Left lung (tissue), 14 donors: ENCODE results near the gene CLNK. TPM values are rescaled to one million over a fixed set of nuclear protein-coding genes. Genes with fewer than 3 reads are reported as not detected.

Experiments
- ATAC-seq: fragments of 200-7000 bp; cut with Tn5 transposase; one replicate; pipeline ENCODE4 v1.9.1; 2020; ENCODE audit warnings: moderate library complexity
- DNase-seq, 4 donors: peaks; one replicate each; pipeline ENCODE4 v3.0.0-alpha.2; 2013 to 2020
- H3K27ac ChIP-seq, 2 donors: fragments of 200-600 bp; sonication (generic) in 1 of 2; one replicate each; pipeline versions ENCODE4 v1.5.0 to v1.8.0; 2020 to 2021
- H3K27me3 ChIP-seq, 2 donors: fragments of 200-600 bp; sonication (generic) in 1 of 2; one replicate each; pipeline versions ENCODE4 v1.5.0 to v1.8.0; 2020 to 2021
- H3K36me3 ChIP-seq, 2 donors: fragments of 200-600 bp; sonication (generic) in 1 of 2; one replicate each; pipeline versions ENCODE4 v1.5.0 to v1.8.0; 2020 to 2021
- H3K4me1 ChIP-seq, 2 donors: fragments of 200-600 bp; one replicate each; pipeline ENCODE4 v1.8.0; 2021
- H3K4me3 ChIP-seq, 2 donors: fragments of 200-600 bp; sonication (generic) in 1 of 2; one replicate each; pipeline versions ENCODE4 v1.5.0 to v1.8.0; 2020 to 2021; ENCODE audit warnings: mild to moderate bottlenecking in 1 of 2
- H3K9me3 ChIP-seq, 2 donors: fragments of 200-600 bp; sonication (generic) in 1 of 2; one replicate each; pipeline versions ENCODE4 v1.5.0 to v1.8.0; 2020 to 2021
- CTCF ChIP-seq, 2 donors: fragments of 200-600 bp; sonication (generic) in 1 of 2; IDR thresholded peaks; one replicate each; pipeline versions ENCODE4 v1.5.0 to v1.8.0; 2021; ENCODE audit warnings: antibody characterized with exemption in 2 of 2
- intact Hi-C, 2 donors: fragments of 100-400 bp; cut with DNase I; formaldehyde crosslinking; loops; one replicate each; pipeline versions ENCODE4 v1.11.2 to v1.14.2; 2022
- long read RNA-seq, 12 donors: library from polyadenylated mRNA in 2 of 12; unstranded in 2 of 12; transcript quantifications; one replicate each; pipeline ENCODE4 v2.0.0 and lab custom pipeline, GENCODE V29; 2019 to 2026
- polyA plus RNA-seq, 6 donors: library from polyadenylated mRNA; unstranded; fragments of 120-200 nt; gene quantifications; one replicate each; pipeline ENCODE4 v1.2.1, GENCODE V29; 2013; ENCODE audit not compliant: insufficient read length in 6 of 6
- total RNA-seq, 2 donors: library from RNA; stranded (reverse); fragmentation: NEBNext Ultra II Directional; extraction: Animal tissue kit (Norgen Biotek cat#: 25700); gene quantifications; one replicate each; pipeline ENCODE4 v1.2.1, GENCODE V29; 2021
- donor health status: DM: no; HTN: yes; CAD: no.
- donor health status: DM: no; HTN: no; CAD: no.

The CLNK gene
- total RNA-seq, result under 1 TPM; 0.13 to 0.15 TPM
- under 1 TPM; 0.23 to 0.61 (median 0.40) TPM for polyA plus RNA-seq
- long read RNA-seq, donor 1, result 0 reads
- long read RNA-seq, donor 2, result 0 reads
- long read RNA-seq, donor 3, result 0 reads
- long read RNA-seq, donor 4, result 0 reads
- long read RNA-seq, donor 5, result 0 reads
- long read RNA-seq, donor 6, result 0 reads
- long read RNA-seq, donor 7, result 0 reads
- long read RNA-seq, donor 8, result 0 reads
- long read RNA-seq, donor 9, result 0 reads
- long read RNA-seq, donor 10, partial matches to known transcripts, result 1 of 2 reads
- long read RNA-seq, donor 10, other reads (novel, unspliced or antisense), result 1 of 2 reads
- long read RNA-seq, donor 11, result 0 reads
- long read RNA-seq, donor 12, result 0 reads

DNA sequence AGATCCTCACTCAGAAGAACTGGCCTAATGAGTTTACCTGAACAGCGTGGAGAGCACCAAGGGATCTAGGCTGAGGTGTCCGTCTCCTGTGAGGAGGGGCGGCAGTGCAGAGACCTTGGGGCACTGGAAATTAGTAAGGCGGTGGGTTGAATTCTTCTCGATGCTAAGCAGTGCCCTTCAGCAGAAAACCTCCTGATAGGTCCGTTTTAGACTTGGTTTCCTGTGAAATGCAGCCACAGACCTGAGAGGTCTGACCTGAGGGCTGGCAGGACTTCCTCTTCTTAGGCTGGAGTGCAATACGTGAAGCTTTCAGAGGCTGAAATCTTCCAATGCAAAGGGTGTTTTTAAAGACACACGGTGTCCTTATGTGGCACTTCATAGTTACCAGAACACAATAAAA, at the start of gene CLNK:
Gene CLNK, minus strand, starts transcription at position 138 of the 400 bp plus-strand sequence. CDS start 16,899 bp downstream, outside the sequence.
- ATAC-seq, result no peak
- TF ChIP-seq CTCF (IDR thresholded peaks at IDR 0.05), result no peak
- Histone ChIP-seq H3K36me3 (no peaks in the 10 kb centered on the region), H3K4me3 (no peak within 1 kb of the TSS), H3K9me3 (no peaks in the 10 kb centered on the region), H3K4me1 (no peaks in the 10 kb centered on the region), H3K27me3 (no peaks in the 10 kb centered on the region), H3K27ac (no peak within 1 kb of the TSS)
- intact Hi-C loops, result no loop called here
- no peak for DNase-seq

- intact Hi-C loops, result no loop called here
- Histone ChIP-seq H3K36me3 (no peaks in the 10 kb centered on the region), H3K27ac (no peak overlapping the region), H3K27me3 (no peaks in the 10 kb centered on the region), H3K4me3 (no peak overlapping the region), H3K4me1 (no peaks in the 10 kb centered on the region), H3K9me3 (no peaks in the 10 kb centered on the region)
- ATAC-seq (no peak), DNase-seq (no peak)
- no peak for TF ChIP-seq CTCF (IDR thresholded peaks at IDR 0.05)
These were observed 49.0 kb upstream of the CLNK start for GRCh38 chr4:10733481-10734062.

- no peak for TF ChIP-seq CTCF (IDR thresholded peaks at IDR 0.05)
- Histone ChIP-seq H3K4me3 (no peak overlapping the region), H3K4me1 (no peaks in the 10 kb centered on the region), H3K27ac (no peak overlapping the region), H3K9me3 (no peaks in the 10 kb centered on the region), H3K27me3 (no peaks in the 10 kb centered on the region), H3K36me3 (no peaks in the 10 kb centered on the region)
- DNase-seq (no peak), ATAC-seq (no peak)
- intact Hi-C loops, result no loop called here
These were observed 48.4 kb upstream of the CLNK start for GRCh38 chr4:10732914-10733415.

DNA sequence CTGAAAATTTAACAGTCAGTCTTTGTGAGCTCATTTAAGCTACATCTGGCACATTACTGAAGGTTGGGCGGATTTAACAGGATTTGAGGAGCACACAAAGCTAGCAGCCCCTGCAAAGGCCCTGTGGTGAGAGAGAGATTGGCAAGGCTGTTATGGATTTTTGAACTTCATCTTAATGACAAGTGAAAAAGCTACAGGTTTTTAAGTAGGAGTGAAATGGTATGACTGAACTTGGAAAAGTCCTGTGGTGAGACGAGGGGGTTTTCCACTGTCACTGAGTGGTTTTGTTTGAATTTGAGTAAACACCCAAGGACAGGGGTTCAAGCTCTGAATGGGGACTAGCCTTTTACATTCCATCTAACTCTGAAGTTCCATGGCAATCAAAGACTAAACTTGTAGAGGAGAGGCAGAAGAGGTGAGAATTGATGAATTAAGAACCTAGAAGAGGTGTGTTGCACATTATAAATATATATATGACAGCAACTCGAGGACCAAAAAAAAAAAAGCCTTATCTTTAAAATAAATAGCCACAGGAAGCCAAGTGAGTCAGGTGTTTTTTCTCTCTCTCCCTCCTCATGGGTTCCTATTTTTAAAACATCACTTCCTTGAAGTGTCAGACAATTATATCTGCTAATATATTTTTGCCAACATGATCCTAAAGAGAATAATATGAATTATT, 47.8 kb upstream of the CLNK start:
- H3K4me1 ChIP-seq, result no peaks in the 10 kb centered on the region
- H3K4me3 ChIP-seq, result no peak overlapping the region
- intact Hi-C loops, result no loop called here
- DNase-seq (no peak), ATAC-seq (no peak)
- H3K9me3 ChIP-seq, result no peaks in the 10 kb centered on the region
- H3K27me3 ChIP-seq, result no peaks in the 10 kb centered on the region
- no peak overlapping the region for H3K27ac ChIP-seq
- no peak for TF ChIP-seq CTCF (IDR thresholded peaks at IDR 0.05)
- no peaks in the 10 kb centered on the region for H3K36me3 ChIP-seq

- Histone ChIP-seq H3K27ac (no peak overlapping the region), H3K9me3 (no peaks in the 10 kb centered on the region), H3K27me3 (no peaks in the 10 kb centered on the region), H3K36me3 (no peaks in the 10 kb centered on the region), H3K4me1 (no peaks in the 10 kb centered on the region), H3K4me3 (no peak overlapping the region)
- no peak for TF ChIP-seq CTCF (IDR thresholded peaks at IDR 0.05)
- ATAC-seq (no peak), DNase-seq (no peak)
- intact Hi-C loops, result no loop called here
These were observed 47.1 kb upstream of the CLNK start for GRCh38 chr4:10731690-10732089.
